ENCODE data around the gene ARMC9. TPM values are rescaled to one million over a fixed set of nuclear protein-coding genes. Genes with fewer than 3 reads are reported as not detected.
A peak's percentile ranks its signal among the peaks of the same experiment; 100 is the strongest.
"Not testable (repeated sequence)": the region's sequence is repeated elsewhere in the genome, so short reads cannot be mapped to it uniquely, and the experiment has no call there.

ARMC9 gene
- total RNA-seq, 1 donor from 2014 or later: 178 TPM

GRCh38 chr2:231399853-231400680 lies 201.6 kb downstream of the ARMC9 start:
- Mint-ChIP-seq H3K9me3 (ENCODE audit: unreplicated experiment) (no peaks in the 10 kb centered on the region), H3K4me1 (ENCODE audit: unreplicated experiment) (peaks cover 10% of the 10 kb centered on the region), H3K27me3 (ENCODE audit: unreplicated experiment) (no peaks in the 10 kb centered on the region), H3K27ac (ENCODE audit: unreplicated experiment) (peak overlapping the region; percentile 74), H3K36me3 (ENCODE audit: unreplicated experiment) (no peaks in the 10 kb centered on the region), H3K4me3 (ENCODE audit: unreplicated experiment) (no peak overlapping the region)
- no peak for DNase-seq (ENCODE audit: extremely low spot score, unreplicated experiment)
- TF ChIP-seq, protein P1, sequence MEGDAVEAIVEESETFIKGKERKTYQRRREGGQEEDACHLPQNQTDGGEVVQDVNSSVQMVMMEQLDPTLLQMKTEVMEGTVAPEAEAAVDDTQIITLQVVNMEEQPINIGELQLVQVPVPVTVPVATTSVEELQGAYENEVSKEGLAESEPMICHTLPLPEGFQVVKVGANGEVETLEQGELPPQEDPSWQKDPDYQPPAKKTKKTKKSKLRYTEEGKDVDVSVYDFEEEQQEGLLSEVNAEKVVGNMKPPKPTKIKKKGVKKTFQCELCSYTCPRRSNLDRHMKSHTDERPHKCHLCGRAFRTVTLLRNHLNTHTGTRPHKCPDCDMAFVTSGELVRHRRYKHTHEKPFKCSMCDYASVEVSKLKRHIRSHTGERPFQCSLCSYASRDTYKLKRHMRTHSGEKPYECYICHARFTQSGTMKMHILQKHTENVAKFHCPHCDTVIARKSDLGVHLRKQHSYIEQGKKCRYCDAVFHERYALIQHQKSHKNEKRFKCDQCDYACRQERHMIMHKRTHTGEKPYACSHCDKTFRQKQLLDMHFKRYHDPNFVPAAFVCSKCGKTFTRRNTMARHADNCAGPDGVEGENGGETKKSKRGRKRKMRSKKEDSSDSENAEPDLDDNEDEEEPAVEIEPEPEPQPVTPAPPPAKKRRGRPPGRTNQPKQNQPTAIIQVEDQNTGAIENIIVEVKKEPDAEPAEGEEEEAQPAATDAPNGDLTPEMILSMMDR (IDR thresholded peaks at IDR 0.05): no peak

- H3K4me1 Mint-ChIP-seq (ENCODE audit: unreplicated experiment): peaks cover 11% of the 10 kb centered on the region
- H3K27me3 Mint-ChIP-seq (ENCODE audit: unreplicated experiment); H3K36me3 Mint-ChIP-seq (ENCODE audit: unreplicated experiment); H3K27ac Mint-ChIP-seq (ENCODE audit: unreplicated experiment); H3K9me3 Mint-ChIP-seq (ENCODE audit: unreplicated experiment); H3K4me3 Mint-ChIP-seq (ENCODE audit: unreplicated experiment); DNase-seq (ENCODE audit: extremely low spot score, unreplicated experiment): not testable (repeated sequence)
These were observed 202.2 kb downstream of the ARMC9 start for GRCh38 chr2:231400681-231401080.

GRCh38 chr2:231401101-231401500 lies 202.7 kb downstream of the ARMC9 start:
- not testable (repeated sequence) for H3K27ac Mint-ChIP-seq (ENCODE audit: unreplicated experiment); DNase-seq (ENCODE audit: extremely low spot score, unreplicated experiment); H3K27me3 Mint-ChIP-seq (ENCODE audit: unreplicated experiment); H3K36me3 Mint-ChIP-seq (ENCODE audit: unreplicated experiment); H3K4me3 Mint-ChIP-seq (ENCODE audit: unreplicated experiment); H3K9me3 Mint-ChIP-seq (ENCODE audit: unreplicated experiment)
- H3K4me1 Mint-ChIP-seq (ENCODE audit: unreplicated experiment): peaks cover 15% of the 10 kb centered on the region

- H3K36me3 Mint-ChIP-seq (ENCODE audit: unreplicated experiment); H3K27ac Mint-ChIP-seq (ENCODE audit: unreplicated experiment); H3K4me3 Mint-ChIP-seq (ENCODE audit: unreplicated experiment); DNase-seq (ENCODE audit: extremely low spot score, unreplicated experiment); H3K27me3 Mint-ChIP-seq (ENCODE audit: unreplicated experiment); H3K9me3 Mint-ChIP-seq (ENCODE audit: unreplicated experiment): not testable (repeated sequence)
- H3K4me1 Mint-ChIP-seq (ENCODE audit: unreplicated experiment): peaks cover 20% of the 10 kb centered on the region
These were observed 205.2 kb downstream of the ARMC9 start for GRCh38 chr2:231403421-231404182.

DNA sequence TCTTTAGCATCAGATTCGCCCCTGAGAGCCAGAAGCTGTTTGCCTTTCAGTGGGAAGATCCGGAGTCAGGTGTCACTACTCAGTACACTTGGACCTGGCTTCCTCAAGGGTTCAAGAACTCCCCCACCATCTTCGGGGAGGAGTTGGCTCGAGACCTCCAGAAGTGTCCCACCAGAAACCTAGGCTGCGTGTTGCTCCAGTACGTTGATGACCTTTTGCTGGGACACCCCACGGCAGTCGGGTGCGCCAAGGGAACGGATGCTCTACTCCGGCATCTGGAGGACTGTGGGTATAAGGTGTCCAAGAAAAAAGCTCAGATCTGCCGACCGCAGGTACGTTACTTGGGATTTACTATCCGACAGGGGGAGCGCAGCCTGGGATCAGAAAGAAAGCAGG lies 205.8 kb downstream of the ARMC9 start:
- H3K27me3 Mint-ChIP-seq (ENCODE audit: unreplicated experiment); H3K36me3 Mint-ChIP-seq (ENCODE audit: unreplicated experiment); H3K27ac Mint-ChIP-seq (ENCODE audit: unreplicated experiment); DNase-seq (ENCODE audit: extremely low spot score, unreplicated experiment); H3K9me3 Mint-ChIP-seq (ENCODE audit: unreplicated experiment); H3K4me3 Mint-ChIP-seq (ENCODE audit: unreplicated experiment): not testable (repeated sequence)
- H3K4me1 Mint-ChIP-seq (ENCODE audit: unreplicated experiment): peaks cover 20% of the 10 kb centered on the region

DNA sequence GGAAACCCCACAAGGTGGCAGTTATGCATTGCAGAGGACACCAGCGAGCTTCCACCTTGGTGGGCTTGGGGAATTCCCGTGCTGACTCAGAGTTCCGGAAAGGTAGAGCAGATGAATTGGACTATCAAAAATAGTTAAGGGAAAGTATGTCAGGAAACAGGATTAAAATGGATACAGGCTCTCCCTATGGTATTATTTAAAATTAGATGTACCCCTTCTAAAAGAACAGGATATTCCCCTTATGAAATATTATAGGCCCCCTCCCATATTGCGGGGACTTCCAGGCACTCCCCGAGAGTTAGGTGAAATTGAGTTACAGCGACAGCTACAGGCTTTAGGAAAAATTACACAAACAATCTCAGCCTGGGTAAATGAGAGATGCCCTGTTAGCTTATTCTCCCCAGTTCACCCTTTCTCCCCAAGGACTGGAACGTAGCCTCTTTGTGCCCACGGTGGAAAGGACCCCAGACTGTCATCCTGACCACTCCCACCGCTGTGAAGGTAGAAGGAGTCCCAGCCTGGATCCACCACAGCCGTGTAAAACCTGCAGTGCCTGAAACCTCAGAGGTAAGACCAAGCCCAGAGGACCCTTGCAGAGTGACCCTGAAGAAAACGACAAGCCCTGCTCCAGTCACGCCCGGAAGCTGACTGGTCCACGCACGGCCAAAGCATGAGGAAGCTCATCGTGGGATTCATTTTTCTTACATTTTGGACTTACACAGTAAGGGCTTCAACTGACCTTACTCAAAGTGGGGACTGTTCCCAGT lies 207.4 kb downstream of the ARMC9 start:
- DNase-seq (ENCODE audit: extremely low spot score, unreplicated experiment); H3K9me3 Mint-ChIP-seq (ENCODE audit: unreplicated experiment); H3K27me3 Mint-ChIP-seq (ENCODE audit: unreplicated experiment); H3K36me3 Mint-ChIP-seq (ENCODE audit: unreplicated experiment); H3K4me1 Mint-ChIP-seq (ENCODE audit: unreplicated experiment); H3K27ac Mint-ChIP-seq (ENCODE audit: unreplicated experiment); H3K4me3 Mint-ChIP-seq (ENCODE audit: unreplicated experiment): not testable (repeated sequence)
- TF ChIP-seq, protein P1 (IDR thresholded peaks at IDR 0.05): peak; percentile 66

DNA sequence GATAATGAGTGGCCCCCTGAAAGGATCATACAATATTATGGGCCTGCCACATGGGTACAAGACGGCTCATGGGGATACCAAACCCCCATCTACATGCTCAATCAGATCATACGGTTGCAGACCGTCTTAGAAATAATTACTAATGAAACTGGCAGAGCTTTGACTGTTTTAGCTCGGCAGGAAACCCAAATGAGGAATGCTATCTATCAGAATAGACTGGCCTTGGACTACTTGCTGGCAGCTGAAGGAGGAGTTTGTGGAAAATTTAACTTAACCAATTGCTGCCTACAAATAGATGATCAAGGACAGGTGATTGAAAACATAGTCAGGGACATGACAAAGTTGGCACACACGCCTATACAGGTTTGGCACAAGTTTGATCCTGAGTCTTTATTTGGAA lies 209.3 kb downstream of the ARMC9 start:
- H3K27ac Mint-ChIP-seq (ENCODE audit: unreplicated experiment); H3K4me3 Mint-ChIP-seq (ENCODE audit: unreplicated experiment); H3K36me3 Mint-ChIP-seq (ENCODE audit: unreplicated experiment); H3K27me3 Mint-ChIP-seq (ENCODE audit: unreplicated experiment); H3K9me3 Mint-ChIP-seq (ENCODE audit: unreplicated experiment); DNase-seq (ENCODE audit: extremely low spot score, unreplicated experiment): not testable (repeated sequence)
- peaks cover 21% of the 10 kb centered on the region for H3K4me1 Mint-ChIP-seq (ENCODE audit: unreplicated experiment)

DNA sequence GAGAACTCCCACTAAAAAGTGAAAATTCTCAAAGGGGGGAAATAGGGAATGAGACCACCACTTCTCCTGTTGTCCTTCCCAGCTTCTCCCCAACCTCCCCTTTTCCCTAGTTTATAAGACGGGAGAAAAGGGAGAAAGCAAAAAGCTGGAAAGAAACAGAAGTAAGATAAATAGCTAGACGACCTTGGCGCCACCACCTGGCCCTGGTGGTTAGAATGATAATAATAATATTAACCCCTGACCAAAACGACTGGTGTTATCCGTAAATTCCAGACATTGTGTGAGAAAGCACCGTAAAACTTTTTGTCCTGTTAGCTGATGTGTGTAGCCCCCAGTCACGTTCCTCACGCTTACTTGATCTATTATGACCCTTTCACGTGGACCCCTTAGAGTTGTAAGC lies 209.9 kb downstream of the ARMC9 start:
- not testable (repeated sequence) for H3K9me3 Mint-ChIP-seq (ENCODE audit: unreplicated experiment); H3K27me3 Mint-ChIP-seq (ENCODE audit: unreplicated experiment); H3K27ac Mint-ChIP-seq (ENCODE audit: unreplicated experiment); DNase-seq (ENCODE audit: extremely low spot score, unreplicated experiment); H3K36me3 Mint-ChIP-seq (ENCODE audit: unreplicated experiment); H3K4me3 Mint-ChIP-seq (ENCODE audit: unreplicated experiment)
- H3K4me1 Mint-ChIP-seq (ENCODE audit: unreplicated experiment): peaks cover 26% of the 10 kb centered on the region

Measured in osteocyte (in vitro differentiated cells).